C4-2B (cell line): Measurements from ENCODE around the gene NCK2.

Experiments
- ZFX ChIP-seq: fragments of 450-650 bp; IDR thresholded peaks from 2 replicates; pipeline ENCODE4 v1.6.1; 2017
- TF ChIP-seq, protein P1 (sequence below): fragments of 450-650 bp; conservative IDR thresholded peaks from 2 replicates; pipeline ENCODE4 v1.5.1; 2017; ENCODE audit warnings: mild to moderate bottlenecking

DNA sequence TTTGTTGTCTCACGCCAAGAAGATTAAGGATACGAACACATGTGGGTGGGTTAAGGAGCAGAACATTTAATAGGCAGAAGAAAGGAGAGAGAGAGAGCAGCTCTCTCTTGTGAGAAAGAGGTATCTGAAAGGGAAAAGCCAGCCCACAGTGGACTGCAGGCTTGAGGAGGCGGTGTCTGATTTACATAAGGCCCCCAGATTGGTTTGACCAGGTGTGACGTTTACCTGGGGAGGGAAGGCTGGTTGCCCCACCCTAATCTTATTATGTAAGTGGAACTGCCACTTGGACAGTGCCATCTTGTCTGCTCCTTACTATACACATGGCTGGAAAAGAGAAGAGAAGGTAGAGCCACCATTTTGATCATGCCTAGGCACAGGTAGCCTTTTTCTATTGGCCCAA lies 189.2 kb downstream of the NCK2 start:
- TF ChIP-seq, protein P1, sequence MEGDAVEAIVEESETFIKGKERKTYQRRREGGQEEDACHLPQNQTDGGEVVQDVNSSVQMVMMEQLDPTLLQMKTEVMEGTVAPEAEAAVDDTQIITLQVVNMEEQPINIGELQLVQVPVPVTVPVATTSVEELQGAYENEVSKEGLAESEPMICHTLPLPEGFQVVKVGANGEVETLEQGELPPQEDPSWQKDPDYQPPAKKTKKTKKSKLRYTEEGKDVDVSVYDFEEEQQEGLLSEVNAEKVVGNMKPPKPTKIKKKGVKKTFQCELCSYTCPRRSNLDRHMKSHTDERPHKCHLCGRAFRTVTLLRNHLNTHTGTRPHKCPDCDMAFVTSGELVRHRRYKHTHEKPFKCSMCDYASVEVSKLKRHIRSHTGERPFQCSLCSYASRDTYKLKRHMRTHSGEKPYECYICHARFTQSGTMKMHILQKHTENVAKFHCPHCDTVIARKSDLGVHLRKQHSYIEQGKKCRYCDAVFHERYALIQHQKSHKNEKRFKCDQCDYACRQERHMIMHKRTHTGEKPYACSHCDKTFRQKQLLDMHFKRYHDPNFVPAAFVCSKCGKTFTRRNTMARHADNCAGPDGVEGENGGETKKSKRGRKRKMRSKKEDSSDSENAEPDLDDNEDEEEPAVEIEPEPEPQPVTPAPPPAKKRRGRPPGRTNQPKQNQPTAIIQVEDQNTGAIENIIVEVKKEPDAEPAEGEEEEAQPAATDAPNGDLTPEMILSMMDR, result no peak
- no peak for TF ChIP-seq ZFX
